Renal cortex interstitium (tissue), 11 donors: ENCODE results near the gene SIAH3. TPM values are rescaled to one million over a fixed set of nuclear protein-coding genes. Genes with fewer than 3 reads are reported as not detected.

Experiments
- DNase-seq, 11 donors: peaks; one replicate each; pipeline ENCODE4 v3.0.0-alpha.2; 2013; ENCODE audit warnings: low read depth in 9 of 11, low spot score in 4 of 11; ENCODE audit errors: extremely low read depth in 1 of 11
- polyA plus RNA-seq, 3 donors: library from polyadenylated mRNA; unstranded; fragments of 120-200 nt; gene quantifications; one replicate each; pipeline ENCODE4 v1.2.1, GENCODE V29; 2013; ENCODE audit not compliant: insufficient read length in 3 of 3

Gene SIAH3
- polyA plus RNA-seq, 3 donors: 0.69 to 0.92 (median 0.75) TPM

DNA sequence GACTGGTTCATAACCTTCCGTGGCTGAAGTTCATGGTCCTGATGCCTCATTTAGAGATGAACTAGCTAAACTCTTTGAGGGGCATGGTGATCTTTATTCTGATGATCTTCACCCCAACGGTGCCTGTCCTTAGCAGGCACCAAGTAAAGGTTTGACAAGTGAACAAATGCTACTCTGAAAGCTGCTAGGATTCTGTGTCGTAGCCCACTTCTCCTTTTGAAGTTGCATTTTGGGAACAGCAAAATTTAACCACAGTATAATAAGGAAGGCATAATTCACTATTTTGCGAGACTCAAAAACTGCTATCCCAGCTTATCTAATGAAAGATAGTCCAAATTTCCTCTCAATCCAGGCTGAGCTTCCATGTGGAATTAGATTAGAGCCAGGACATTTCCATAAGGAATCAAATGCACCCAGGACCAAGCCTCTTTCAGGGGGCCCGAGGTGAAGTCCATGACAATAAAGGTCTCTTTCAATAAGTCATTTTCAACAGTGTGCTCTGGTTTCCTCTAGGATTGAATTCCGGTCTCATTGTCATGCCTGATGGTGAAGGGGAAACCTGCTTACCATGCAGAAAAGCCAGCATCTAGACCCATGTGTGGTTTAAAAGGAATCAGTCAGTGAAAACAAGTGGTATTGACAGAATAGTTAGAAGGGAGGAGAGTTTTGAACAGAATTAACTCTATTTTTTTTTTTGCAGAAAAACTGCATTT lies 23.1 kb downstream of the SIAH3 start:
- DNase-seq: no peak

- no peak for DNase-seq
Measured at GRCh38 chr13:45827318-45827717, 24.2 kb downstream of the SIAH3 start.

DNA sequence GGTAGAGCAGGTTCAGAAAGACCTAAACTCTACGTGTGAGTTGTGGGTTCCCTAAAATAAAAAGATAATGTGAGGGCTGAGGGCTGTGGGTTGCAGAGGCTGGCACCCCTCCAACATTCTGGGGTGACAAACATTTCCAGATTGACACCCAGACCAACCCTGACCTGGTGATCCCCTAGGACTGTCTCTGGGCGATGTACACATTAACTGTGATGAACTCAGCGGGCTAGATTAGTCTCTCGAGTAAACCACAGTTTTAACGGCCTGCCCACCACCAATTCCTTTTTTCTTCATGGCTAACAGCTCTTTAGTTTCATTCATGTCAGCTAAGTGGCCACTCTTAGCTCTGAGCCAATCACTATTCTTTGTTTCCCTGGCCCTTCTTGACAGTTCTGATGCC lies 24.8 kb downstream of the SIAH3 start:
- DNase-seq: no peak

DNA sequence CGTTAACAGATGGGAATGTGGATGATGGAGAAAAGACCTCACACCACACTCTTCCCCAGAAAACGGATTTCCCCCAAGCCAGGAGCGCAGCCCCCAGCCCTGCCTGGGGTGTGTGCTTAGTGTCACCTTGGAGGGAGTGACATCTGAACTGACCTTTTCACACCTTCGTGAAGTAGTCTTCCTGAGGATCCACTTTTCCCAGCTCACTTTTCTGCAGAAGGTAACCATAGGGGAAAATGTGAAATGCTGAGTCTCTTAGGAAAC lies 26.2 kb downstream of the SIAH3 start:
- no peak for DNase-seq

DNA sequence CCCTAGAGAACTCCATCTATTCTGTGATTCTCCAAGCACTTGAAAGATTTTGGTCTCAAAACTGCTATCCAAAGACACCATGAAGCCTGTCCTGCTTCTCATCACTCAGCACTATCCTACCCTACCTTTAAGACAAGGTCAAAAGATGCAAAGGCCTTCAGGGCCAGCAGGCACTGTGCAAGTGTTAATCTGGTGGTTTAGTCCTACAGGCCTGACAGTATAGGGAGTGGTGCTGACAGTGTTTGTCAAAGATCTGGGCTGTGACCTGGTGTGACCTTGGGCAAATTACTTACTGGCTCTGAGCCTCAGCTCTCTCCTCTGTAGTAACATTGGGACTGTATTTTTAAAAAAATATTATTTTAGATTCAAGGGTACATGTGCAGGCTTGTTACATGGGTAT lies 28.0 kb downstream of the SIAH3 start:
- no peak for DNase-seq

- no peak for DNase-seq
Measured at GRCh38 chr13:45821811-45822210, 29.7 kb downstream of the SIAH3 start.

DNA sequence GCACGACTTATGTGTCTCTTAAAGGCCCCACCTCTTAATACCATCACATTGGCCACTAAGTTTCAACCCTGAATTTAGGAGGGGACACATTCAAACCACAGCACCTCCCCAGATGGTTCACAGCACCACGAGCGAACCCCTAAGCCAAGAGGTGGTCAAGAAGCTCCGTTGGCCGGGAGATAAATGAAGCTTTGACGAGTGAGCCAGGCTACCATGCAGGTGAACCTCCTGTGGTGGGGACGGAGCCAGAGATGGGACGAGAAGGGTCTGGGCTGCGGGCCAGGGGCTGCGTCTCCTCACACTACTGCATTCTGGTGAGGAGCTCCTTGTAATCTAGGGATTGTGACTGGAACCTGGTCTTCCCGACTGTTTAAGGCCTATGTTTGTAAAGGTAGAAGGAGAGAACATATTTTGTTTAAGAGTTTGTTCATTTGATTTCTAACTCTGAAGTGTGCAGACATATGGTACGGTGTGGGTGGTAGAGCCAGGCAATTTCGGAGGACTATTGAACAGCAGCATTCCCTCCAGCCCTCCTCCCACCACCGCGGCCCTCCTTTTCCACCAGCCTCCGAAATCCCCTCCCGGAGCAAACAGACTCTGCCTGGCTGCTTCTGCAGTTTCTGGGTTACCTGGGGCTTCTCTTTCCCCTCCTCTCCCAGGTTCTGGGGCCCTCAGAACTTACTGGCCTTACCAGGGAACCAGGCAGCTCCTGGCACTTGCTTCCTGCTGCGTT lies 31.3 kb downstream of the SIAH3 start:
- DNase-seq: no peak

DNA sequence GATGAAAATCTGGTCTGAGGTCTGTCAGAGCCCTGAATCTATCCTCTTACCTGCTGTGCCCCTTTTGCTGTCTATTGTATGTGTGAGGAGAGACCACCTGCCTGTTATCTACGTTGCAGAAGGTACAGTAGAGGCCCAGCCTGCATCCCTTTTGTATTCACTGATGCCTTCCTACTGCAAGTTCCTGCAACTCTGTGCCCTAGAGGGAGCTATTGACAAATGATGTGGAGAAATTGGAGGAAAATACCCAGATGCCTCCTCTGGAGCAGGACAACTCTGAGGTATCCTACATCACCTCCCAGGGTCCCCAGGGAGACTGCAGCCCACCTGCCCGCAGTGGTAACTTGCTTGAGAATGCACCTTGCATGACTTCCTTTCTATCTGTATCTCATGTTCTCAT lies 33.7 kb downstream of the SIAH3 start:
- no peak for DNase-seq

DNA sequence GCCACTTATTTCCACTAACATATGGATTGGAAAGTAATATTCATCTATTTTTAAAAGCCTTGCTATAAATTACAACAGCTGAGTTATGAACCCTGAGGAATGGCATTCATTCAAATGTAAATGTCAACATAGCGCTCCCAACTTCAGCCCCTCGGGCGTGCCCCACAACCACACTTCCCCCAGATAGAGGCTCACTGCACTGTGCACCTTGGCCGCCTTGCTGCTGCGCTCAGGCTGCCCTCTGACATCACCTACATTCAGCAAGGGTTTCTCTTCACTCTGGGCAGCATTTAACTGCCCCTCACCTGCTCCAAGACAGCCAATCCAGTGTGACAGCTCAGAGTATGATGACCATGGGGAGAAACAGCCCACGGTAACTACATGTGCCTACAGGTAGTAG lies 35.1 kb downstream of the SIAH3 start:
- no peak for DNase-seq

DNA sequence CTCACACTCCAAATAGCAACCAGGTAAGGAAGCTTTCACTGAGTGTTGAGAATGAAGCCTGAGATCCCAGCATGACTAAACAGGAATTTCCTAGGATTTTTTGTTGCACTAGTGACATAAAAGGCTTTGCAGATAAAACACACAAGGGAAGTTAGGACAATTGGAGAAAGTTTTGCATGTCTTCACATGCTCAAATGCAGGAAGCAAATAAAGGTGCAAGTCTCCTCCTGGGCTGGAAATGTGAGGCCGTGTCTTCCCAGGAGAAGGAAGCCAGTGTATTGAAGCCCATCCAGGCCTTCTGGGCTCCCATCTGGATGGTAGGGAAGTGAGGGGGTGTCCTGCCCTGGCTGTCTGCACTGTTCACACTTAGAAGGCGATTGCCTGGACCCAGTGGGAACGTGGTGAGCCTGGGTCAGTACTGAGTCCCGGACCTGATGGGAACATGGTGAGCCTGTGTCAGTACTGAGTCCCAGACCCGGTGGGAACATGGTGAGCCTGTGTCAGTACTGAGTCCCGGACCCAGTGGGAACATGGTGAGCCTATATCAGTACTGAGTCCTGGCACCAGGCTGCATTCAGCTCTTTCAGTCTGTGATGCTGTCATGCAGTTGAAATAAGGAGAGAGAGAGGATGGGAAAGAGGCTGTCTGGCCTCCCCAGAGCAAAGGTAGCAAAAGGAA lies 38.7 kb downstream of the SIAH3 start:
- no peak for DNase-seq

GRCh38 chr13:45811891-45812694 lies 39.5 kb downstream of the SIAH3 start:
- DNase-seq: no peak

- no peak for DNase-seq
Measured at GRCh38 chr13:45809801-45810394, 41.7 kb downstream of the SIAH3 start.

DNA sequence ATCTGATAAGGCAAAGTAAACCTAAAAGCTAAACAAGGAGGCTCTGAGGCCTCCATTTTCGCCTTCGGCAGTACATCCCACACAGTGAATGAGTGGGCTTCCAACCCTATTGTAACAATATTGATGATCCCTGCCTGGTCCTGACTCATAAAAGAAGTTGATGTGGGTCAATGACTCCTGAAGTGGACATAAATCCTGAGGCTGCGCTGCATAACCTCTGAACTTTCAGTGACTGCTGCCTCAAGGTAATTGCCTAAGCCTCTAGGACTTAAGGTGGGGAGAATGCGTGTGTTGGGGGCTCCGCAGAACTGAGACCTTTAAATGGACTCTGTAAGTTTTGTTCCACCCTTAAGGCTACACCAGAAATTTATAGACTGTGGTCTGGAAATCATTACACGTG lies 42.6 kb downstream of the SIAH3 start:
- no peak for DNase-seq

DNA sequence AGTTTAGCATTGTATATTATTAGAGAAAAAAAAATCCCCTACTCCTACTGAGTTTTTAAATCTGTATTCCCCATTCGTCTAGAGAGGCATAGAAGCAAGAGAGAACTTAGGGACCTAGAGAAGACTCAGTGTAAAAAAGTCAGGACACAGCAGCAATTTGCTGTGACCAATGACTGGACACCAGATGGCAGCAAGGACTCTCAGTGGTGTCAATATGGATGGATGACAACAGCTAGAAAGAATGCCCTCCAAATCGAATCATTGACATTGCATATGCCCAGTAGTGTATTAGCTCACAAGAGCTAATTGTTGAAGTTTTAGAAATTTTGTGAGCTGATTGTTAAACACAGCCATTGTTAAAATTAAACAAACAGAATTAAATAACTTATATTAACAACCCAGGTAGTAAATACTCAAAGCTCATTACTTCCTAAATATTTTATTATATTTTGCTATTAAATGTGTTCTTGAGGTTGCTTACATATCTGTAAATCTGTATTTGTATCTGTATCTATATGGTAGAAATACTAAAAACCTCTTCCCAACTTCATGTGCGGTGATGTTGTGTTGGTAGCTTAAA lies 43.9 kb downstream of the SIAH3 start:
- peak in 2 of 11 donors; percentile 23 to 25 for DNase-seq

DNA sequence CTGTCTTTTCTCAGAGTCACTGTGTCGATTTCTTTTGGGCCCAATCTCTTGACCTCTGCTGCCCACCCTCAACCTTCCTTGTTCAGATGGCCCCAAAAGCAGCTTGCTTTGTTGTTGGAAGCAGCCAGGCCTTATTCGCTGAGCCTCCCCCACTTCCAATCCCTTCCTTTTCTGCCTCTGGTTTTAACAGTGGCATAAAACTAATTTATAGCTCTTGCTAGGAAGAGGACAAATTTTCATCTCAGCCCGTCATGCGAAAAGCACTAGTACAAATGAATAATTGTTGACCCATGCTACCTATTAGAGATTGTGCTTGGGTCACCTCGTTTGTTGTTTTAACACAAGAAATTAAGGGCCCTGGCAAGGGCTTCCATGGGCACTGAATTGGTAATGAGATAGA lies 51.1 kb downstream of the SIAH3 start:
- DNase-seq: no peak

DNA sequence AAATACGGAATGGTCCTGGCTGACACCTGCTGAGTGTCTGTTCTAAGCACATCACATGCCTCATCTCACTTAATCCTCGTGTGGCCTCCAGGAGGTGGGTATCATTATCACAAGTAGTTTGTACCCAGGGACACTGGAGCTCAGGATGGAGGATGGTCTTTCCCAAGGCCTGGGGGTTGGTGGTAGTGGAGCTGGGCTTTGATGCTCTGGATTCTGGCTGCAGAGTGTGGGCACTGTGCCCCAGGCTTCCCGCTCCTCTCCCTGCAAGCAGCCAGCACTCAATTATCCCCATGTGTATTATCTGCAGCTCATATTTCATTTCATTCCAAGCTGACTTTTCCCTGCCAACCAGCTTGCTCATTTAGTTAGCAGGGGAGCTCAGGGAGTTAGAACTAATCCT lies 52.1 kb downstream of the SIAH3 start:
- DNase-seq: no peak

DNA sequence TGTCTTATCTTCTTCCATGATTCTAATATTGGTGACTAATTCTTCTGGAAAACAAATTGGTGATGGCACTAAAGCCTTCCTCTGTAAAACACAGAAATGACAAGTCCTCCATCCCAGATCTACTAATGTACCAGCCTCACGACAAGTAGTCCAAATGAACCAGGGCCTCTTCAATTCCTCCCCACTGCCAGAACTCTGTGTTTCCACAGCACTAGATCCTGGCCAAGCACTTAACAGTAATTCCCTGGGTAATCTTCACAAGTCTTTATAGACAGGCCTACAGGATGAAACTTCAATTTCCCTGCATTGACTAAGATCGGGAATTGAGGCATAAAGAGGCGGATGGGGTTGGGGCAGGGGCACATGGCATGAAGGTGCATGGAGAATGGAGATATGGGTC lies 52.7 kb downstream of the SIAH3 start:
- no peak for DNase-seq

GRCh38 chr13:45796426-45797235 lies 54.9 kb downstream of the SIAH3 start:
- no peak for DNase-seq
